GM19324 (cell line): Measurements from ENCODE around the gene RBFOX1.
"Not testable (repeated sequence)": the region's sequence is repeated elsewhere in the genome, so short reads cannot be mapped to it uniquely, and the experiment has no call there.

Source experiments
- ATAC-seq: cut with Tn5 transposase; IDR thresholded peaks from one replicate; pipeline ENCODE4 v1.9.1; 2021; ENCODE audit warnings: mild to moderate bottlenecking, moderate library complexity; ENCODE audit not compliant: unreplicated experiment, low FRiP score

Gene RBFOX1

DNA sequence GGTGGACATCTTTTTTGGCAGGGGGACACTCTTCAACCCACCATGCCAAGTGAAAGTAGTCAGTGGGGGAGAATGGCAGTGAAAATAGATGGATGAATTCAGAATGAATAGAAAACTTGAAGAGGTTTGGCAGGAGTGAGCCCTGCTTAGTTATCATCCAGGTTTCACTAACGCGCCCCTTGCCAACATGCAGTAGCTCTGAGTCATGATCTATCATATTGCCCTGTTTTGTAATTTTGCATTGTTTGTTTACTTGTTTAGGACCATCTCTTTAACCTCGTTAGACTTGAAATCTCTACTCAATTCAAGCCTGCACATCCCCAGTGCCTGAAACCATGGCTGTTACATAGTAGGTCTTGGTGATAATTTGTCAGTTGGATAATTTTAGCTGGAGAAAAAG is 116.7 kb downstream of the RBFOX1 start:
- no peak for ATAC-seq

DNA sequence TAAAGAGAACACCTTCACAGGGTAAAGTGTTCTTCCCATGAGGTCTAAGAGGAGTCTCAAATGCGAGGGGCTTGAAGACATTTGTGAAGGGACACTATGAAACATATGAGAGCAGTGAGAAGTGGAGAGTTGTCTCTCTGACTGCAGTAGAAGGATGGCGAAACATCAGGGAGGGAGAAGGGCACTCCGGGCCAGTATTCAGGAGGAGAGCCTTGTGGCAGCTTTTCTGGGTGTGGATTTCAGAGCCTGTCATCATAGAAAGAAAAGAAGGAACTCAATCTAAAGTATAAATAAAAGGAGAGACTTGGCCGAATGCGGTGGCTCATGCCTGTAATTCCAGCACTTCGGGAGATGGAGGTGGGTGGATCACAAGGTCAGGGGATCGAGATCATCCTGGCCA is 117.2 kb downstream of the RBFOX1 start:
- ATAC-seq, result no peak

DNA sequence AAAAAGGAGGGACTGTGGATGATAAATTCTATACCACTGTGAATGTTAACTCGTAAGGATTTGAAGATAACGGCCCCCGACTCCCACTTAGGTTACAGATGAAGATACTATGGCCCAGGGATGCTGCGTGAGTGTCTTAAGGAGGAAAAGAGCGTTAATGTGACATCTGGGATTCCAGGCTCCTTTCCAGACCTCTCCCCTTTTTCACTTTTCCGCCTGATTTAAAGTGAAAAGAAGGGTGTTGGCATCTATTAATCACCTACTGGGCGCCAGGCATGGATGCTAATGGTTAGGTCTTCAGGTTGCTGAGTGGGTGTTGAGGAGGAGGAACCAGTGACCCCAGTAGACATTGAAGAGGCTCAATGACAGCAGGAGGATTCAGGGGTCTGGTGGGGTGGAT is 117.8 kb downstream of the RBFOX1 start:
- no peak for ATAC-seq

GRCh38 chr16:7452090-7452489 is 119.4 kb downstream of the RBFOX1 start:
- ATAC-seq, result no peak

- ATAC-seq, result no peak
Measured at GRCh38 chr16:7456211-7456610, 123.6 kb downstream of the RBFOX1 start.

GRCh38 chr16:7458144-7458543 is 125.5 kb downstream of the RBFOX1 start:
- no peak for ATAC-seq

DNA sequence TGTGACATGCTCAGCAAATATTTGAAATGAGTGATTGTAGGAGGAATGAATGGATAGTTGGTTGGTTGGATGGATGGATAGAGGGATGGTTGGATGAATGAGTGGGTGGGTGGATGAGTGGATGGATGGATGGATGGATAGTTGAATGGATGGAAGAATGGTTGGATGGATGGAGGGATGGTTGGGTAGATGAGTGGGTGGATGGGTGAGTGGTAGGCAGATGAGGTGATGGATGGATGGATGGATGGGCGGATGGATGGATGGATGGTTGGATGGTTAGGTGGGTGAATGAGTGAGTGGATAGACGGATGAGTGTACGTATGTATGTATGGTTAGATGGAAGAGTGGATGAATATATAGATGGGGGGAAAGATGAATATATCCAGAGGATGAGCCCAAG is 137.7 kb downstream of the RBFOX1 start:
- ATAC-seq, result no peak

DNA sequence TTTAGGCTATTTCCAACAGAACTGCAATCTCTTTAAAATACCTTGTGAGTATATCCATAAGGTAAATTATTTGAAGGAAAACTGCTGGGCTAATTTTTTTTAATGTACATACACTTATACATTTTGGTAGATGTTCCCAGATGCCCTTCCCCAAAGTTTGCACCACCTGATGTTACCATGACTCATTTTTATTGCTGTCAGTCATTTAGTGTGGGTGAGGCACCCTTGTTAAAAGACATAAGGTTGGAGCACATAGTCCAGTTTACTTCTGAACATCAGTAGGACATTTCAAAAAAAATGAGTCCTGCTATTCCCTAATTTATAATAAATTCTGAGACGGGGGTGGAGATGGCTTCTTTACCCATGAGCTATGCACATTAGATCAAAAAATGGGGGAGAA is 138.6 kb downstream of the RBFOX1 start:
- no peak for ATAC-seq

GRCh38 chr16:7482032-7482431 is 149.4 kb downstream of the RBFOX1 start:
- ATAC-seq, result no peak

DNA sequence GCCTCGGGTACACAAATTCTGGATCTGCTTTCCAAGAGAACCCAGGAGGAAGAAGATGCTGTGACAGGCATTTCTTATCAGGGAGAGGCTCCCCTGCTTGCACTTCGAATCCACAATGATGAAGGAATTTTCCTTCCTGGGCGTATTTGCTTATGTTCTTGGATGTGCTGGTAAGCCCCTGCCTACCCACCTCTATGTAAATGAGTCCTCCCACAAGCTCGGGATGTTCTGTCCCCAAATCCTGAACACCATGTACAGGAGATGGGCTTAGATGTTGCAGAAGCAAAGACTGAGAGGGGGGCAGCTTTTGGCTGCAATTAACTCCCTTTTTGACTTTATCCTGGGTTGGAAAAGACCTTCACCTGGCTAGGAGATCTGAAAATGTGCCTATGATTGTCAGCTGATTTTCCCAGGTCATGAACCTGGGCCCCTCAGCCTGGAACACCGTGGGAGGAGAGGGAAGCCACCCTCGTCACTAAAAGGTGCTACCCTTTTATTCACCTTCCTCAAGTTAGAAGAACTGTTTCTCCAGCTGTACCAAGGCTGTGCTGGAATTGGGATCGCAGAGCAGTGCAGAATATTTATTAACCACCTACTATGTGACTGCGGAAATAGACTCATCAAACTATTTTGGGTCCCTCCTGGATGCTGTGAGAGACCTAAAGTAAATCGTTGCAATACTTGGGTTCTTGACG is 150.1 kb downstream of the RBFOX1 start:
- no peak for ATAC-seq

- no peak for ATAC-seq
Measured at GRCh38 chr16:7487574-7488323, 155.1 kb downstream of the RBFOX1 start.

GRCh38 chr16:7492122-7492521 is 159.5 kb downstream of the RBFOX1 start:
- ATAC-seq, result no peak

DNA sequence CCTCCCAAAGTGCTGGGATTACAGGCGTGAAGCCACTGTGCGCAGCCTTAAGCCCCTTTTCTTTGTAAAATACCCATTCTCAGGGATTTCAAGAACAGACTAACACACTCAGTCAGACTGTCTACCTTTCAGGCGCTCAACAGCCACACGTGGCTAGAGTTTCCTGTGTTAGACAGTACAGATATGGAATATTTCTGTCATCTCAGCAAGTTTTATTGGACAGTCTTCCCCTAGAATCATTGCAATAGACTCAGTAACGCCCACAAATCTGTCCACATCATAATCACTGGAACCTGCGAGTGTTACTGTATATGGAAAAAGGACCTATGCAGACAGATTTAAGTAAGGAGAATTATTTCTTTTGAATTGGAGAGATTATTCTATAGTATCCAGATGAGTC is 160.5 kb downstream of the RBFOX1 start:
- ATAC-seq, result no peak

GRCh38 chr16:7497691-7498090 is 165.0 kb downstream of the RBFOX1 start:
- ATAC-seq, result no peak

GRCh38 chr16:7501868-7502267 is 169.2 kb downstream of the RBFOX1 start:
- ATAC-seq, result no peak

DNA sequence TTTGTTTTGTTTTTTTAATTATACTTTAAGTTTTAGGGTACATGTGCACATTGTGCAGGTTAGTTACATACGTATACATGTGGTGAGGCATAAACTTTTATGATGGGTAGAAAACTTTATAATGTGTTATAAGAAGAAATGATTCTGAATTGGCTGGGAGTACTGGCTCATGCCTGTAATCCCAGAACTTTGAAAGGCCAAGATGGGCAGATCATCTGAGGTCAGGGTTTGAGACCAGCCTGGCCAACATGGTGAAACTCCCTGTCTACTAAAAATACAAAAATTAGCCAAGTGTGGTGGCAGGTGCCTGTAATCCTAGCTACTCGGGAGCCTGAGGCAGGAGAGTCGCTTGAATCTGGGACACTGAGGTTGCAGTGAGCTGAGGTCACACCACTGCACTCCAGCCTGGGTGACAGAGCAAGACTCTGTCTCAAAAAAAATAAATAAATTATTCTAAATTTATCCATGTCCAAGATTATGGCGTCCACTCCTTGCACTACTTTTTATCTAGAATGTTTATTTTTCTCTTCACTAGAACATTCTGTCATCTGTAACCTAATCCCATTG is 170.0 kb downstream of the RBFOX1 start:
- not testable (repeated sequence) for ATAC-seq

DNA sequence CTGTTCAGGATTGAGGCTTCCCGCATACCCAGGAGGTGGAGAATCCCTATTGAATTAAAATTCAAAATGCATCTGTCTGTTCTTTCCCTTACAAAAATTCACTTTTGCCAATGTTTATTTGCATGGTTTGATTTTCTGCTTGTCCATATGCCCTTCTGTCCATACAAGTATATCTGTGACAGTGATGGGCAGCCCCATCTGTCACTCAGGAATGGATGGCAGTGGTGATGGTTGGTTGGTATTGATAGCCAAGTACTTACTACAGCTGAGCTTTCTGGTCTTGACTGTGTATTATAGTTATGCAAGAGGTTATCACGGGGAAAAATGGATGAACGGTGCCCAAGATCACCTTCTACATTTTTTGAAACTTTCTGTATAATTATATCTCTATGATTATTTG is 171.0 kb downstream of the RBFOX1 start:
- no peak for ATAC-seq

DNA sequence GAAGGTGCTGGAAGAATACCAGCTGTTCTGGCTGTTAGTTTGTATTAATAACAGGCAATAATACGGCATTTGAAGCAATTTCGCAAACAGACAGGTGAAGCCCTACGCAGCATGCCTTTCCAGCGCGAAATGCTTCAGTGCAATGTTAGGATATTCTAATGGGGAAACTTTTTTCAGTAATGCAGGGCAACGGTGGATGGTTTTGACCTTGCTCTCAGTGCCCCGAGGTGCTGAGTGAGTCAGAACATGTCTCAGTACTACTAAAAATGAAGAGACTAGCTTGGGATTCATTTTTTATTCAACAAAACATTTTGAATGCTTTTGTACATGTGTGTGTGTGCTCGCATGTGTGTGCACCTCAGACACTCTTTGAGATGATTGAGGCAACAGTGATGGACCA is 172.2 kb downstream of the RBFOX1 start:
- ATAC-seq, result no peak

DNA sequence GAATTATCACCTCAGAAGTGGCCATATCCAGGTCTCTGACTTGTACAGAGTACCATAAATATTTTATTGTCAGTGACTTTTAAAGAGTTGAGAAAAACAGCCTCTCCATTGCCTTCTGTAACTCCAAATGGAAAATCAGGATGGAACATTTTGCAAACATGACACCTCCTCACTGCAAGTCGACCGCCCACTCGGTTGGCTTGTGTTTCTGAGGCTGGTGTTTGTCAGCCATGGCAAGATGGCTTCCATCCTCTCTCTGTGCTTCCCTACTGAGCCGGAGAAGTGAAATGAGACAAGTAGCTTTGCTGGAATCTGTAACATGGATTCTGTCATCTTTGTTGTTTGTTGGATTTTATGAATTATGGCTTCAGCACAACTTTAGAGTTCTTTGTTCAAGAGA is 172.8 kb downstream of the RBFOX1 start:
- no peak for ATAC-seq

DNA sequence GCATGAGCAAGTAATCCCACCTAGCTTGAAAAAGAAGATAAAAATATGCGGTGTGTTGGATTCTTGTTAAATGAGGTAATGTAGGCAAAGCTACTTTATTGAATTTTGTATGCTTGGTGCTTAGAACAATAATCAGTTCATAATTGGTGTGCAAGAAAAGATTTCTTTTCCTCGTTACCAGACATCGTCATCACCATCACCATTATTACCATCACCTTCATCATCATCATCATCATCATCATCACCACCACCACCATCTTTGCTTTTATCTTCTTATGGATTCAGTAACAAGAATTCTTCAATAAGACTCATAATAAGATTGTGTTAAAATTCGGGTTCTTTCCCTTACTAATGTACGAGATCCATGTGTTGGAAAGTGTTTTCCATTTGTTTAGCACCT is 173.7 kb downstream of the RBFOX1 start:
- ATAC-seq, result no peak

GRCh38 chr16:7508656-7509055 is 176.0 kb downstream of the RBFOX1 start:
- ATAC-seq, result no peak
